CD4-positive, alpha-beta T cell treated with Interleukin-6 for 4 hours (primary cell): ENCODE results near the gene MCTP1.

Experiments used
- DNase-seq: peaks from one replicate; pipeline ENCODE4 v3.0.0-alpha.2; 2020; ENCODE audit warnings: mixed read lengths

The MCTP1 gene

DNA sequence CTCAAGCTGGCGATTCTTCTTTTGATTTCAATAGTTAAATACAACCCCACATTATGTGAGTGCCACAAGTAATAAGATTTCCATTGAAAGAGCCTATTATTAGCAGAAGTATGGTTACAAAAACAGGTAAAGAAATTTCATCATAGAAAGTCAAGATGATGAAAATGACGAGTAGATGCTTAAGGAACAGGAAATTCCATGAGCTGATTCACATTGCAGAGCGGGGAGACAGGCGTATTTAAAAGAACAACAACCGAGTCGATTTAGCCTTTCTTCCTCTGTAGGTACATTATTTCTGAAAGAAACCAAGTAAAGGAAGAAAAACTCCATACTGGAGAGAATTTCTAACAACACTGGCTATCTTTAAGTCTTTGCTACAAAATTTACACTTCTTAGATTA is 356.0 kb downstream of the MCTP1 start:
- no peak for DNase-seq

DNA sequence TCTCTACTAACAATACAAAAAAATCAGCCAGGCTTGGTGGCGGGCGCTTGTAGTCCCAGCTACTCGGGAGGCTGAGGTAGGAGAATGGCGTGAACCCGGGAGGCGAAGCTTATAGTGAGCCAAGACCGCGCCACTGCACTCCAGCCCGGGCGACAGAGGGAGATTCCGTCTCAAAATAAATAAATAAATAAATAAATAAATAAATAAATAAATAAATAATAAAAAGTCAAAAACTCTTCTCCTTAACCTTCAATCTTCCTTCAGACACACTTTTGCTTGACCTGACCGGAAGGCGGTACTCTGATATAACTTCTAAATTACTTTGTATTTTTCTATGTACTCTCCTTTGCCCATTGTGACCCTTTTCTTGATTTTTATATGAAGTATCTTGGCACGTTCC is 364.3 kb downstream of the MCTP1 start:
- no peak for DNase-seq

DNA sequence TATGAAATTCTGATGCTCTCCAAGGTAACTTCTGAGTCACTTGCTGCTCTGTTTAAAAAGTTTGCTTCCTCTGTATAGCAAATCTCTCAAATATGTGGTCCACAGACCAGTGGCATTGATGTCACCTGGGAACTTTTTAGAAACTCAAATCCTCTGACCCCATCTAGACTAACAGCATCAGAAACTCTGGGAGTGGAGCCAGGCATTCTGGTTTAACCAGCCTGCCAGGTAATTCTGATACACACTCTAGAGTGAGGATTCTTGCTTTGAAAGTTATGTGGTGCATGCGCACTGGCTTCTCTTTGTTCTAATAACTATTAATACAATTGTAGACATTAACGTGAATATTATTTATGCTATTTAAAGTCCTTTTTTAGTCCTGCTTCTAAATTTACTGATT is 368.3 kb downstream of the MCTP1 start:
- no peak for DNase-seq

DNA sequence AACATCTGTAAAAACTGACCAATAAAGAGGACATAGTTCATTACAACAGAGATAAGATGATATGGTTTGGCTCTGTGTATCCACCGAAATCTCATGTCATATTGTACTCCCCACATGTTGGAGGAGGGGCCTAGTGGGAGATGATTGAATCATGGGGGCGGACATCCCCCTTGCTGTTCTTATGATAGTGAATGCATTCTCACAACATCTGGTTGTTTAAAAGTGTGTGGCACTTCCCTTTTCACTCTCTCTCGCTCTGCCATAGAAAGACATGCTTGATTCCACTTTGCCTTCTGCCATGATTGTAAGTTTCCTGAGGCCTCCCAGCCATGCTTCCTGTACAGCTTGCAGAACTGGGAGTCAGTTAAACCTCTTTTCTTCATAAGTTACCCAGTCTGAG is 373.6 kb downstream of the MCTP1 start:
- DNase-seq: no peak

DNA sequence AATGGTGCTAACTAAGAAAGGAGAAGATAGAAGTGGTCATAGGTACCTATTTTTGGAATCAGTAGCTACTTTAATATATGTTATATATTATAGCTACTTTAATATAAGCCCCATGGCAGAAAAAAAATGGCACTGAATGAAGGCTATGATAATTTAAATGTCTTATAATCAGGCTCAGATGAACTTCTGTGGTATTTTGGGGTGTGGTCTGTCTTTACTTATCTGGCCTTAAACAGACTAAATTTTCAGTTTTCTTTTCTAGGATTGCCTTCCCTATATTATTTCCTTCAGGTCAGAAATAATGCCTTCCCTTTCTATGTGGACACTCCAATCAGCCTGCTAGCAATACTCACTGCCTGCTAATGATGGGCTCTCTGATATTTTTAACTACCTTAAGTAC is 374.2 kb downstream of the MCTP1 start:
- DNase-seq: no peak

DNA sequence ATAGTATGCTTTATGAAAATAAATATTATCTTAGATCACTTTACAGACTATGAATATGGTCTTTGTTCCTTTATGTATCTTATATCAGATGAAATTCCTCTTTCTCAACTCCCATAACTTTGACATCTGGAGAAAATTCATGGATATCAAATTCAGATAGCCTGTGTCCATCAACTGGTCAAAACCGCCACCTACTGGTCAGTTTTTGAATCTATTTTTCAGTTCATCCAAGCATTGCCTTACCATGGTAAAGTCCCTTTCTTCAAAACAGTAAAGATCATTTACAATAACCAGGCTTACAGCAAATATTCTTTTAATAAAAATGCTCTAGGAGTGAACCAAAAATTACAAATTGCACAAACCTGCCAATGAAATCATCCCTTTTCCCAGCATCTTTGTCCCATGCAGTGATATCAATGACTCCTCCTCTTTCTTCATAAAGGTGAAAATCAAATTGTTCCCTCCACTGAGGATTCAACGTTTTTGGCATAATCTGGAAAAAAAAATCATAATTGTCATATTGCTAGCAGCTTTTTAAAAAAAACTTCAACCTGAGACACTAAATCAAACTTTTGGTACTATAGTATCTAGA is 375.9 kb downstream of the MCTP1 start:
- DNase-seq: no peak

DNA sequence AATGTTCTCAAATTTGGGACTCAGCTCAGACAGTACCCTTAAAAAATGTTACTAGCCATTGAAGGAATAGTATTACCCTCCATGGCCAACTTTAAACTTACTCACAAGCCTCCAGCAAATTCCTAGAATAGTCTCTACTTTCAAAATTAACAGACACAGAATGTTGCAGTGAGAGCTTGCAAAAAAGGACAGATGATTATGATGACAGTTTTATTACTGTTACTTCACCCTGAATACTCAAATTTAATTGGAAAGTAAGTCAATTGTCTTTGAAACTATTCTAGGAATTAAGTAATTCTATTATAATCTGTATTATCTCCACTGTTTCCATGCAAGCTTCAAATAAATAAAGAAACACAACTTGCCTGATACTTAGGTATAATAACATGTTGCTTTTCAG is 378.1 kb downstream of the MCTP1 start:
- DNase-seq: no peak

DNA sequence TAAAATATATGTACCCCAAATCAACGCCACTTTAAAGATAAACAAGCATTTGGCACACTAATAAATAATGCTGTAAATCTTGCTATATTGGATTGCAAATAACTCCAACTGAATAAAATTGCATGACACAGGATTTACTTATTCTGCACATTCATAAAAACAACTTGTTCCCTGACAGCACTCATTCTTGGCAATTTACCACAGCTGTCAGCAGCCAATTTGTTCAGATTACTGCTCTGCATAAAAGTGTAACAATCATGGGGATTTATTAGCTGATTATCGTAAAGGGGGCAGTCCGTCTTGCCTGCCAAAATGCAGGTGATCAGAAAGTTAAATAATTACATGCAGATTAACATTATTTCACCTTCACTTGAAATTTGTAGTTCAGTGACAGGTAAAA is 381.2 kb downstream of the MCTP1 start:
- DNase-seq: no peak

DNA sequence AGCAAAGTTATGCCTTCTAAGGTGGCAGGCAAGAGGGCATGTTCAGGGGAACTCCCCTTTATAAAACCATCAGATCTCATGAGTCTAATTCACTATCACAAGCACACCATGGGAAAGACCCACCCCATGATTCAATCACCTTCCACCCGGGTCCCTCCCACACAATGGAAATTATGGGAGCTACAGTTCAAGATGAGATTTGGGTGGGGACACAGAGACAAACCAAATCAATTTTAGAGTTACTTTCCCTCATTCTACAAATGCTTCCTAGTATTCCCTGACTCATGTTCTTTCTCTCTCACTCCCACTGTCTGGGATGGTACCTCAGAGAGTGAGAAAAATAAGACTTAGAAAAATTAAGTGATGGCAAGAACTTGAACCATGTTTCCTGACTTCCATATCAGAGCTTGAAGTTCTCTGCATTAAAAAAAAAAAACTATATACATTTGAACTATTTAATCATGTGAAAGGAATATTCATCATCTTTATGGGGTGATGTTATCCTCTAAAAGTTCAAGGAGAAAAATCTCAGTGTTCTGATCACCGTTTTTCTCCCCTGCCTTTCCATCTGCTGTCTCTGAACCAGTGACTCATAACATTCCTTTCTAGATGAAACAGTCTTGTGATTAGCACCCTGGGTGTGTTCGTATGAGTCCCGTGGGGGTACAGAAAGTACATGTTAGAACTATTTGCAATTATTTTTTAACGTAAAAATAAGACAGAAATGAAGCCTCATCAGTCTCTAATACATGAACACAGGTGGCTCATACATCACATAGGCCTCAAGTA is 383.5 kb downstream of the MCTP1 start:
- DNase-seq: no peak

DNA sequence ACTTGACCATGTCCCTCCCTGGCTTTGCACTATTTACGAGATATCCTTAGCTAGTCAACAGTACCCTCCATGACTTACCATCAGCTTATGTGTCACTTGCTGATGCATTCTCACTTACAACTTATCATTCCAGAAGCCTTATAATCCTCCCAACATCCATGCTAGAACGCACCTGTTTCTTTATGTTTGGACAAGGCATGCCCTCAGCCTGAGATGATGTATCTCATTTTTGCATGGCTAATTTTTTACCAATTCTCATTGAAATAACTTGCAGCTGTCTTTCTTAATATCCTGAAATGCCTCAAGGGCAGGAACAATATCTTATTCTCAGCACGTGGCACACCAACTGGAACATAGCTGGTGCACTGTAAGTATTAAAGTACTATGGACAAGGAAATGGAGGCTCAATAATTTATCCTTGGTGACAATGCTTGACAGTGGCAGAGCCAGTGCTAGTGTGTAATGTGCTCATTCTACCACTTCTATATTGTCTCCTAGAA is 384.8 kb downstream of the MCTP1 start:
- no peak for DNase-seq

DNA sequence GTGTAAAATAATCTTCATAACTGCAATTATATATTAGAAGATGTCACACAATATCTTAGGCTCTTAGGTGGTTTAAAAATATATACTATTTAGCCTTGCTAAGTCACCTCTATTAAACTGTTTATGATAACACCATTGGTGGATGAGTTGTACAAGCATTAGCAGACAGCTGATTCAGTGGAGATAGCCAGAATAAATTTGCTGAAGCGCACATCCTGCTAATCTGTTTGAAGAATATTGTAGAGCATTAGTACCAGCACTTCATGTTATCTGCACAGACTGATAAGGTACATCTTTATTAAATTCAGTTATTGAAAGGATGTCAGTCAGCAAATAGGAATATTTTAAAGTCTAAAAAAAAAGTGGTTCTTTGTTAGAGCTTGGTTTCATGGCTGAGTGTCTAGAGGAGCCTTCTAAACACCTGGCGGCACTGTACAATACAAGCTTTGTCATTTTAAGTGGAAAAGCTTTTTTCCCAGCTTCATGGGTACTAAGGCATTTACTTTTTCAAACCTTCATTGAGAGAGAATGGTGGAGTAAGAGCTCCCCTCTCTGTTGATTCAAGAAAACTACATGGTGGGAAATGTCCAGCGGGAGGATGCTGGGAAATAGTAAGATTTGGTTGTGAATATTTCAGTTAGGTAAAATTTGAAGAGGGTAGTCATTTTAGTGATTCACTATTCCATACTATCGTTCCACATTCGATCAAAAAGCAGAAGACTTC is 391.3 kb downstream of the MCTP1 start:
- no peak for DNase-seq

DNA sequence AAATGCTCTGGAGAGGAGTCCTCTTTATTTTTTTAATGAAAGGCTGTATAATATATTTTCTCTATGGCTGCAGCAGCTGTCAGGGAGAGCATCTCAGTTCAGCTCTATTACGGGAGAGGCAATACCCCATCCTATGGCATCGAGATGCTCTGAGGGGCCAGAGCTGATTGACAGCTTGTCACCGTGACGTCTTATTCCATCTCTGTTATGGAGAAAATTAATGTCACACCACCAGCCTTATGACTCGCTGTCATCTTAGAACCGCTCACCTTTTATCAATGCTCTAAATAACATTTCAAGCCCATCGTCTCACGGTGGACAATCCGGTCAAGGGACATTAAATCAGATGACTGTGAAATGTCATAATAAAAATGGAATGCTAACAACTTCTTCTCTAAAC is 392.9 kb downstream of the MCTP1 start:
- DNase-seq: no peak

DNA sequence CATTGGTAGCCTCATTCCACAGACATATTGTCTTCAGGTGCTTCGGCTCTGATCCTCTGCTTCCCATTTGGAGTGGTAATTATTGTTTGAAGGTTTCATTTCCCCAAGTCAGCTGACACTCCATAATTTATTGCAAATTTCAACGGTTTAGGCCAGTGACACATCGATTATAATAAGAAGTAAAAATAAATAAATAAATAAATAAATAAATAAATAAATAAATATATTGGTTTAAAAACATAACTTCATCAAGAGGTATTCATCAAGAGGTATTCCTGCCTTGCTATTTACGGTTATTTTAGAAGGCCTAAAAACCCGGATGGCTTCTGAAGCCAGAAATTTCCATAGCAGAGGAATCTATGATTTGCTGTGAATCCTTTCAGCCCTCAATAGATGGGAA is 393.3 kb downstream of the MCTP1 start:
- no peak for DNase-seq

DNA sequence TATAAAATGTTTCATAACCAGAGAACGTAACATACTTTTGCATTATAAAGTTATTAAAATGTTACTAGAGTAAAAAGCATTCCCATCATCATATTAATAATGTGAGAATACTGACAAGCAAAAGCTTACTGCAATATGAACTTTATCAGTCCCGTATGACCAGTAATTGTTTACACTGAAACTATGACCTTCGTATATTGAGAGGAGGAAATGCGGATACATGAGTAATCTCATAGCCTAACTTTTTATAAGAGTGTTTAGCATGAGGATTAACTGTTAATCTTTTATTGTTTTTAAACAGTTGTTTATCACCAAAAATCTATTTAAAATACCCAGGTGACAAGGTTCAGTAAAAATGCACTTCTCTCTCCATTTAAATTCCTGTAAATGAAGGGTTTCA is 394.0 kb downstream of the MCTP1 start:
- no peak for DNase-seq

DNA sequence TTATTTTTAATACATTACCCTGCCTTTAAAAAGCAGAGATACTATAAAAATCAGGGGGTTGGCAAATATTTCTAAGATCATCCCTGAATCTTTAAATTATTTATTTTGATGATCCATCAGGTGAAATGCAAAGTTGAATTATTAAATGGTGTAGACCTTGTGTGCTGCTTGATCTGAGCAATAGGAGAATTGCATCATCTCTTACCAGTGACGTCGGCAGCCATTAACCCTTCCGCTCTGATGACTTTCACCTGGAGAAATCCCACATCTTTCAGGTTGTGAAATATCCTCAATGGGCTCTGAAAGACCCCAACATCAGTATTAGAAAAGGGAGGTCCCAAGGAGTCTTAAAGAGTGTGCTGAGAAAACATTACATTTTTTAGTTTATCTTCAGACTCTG is 396.2 kb downstream of the MCTP1 start:
- DNase-seq: no peak

DNA sequence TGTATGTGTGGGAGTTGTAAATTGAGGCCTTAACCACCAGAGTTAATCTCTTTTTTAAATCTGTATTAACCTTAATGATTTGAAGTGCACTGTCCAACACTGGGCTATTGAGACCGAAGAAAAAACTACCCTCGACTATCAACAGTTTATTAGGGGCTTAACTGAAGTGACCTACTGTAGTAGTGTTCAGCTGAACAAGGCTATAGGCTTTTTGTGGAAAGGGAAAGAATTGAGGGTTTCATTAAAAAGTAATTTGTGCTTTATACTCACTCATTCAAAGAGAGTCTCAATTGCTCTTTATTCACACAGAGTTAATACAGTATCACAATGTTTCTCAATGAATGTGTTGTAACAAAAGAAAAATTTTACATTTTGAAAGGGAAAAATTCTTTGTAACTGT is 399.0 kb downstream of the MCTP1 start:
- DNase-seq: no peak

DNA sequence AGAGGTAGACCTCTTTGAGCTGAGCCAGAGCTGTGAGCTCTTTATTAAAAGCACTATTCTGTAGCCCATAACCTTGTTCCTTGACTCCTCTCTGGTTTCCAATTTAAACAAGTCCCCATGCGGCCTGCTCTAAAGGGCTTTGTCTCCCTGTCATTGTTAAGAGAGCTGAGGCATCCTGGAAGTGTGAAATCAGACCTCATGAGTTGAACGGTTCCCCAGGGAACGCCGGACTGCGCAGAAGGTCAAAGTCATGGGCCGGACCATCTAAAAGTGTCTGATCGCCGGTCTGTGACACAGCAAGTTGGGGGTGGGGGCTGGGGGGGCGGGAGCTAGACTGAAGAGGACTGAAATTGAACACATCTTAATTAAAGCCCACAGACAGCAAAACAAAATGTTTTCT is 400.6 kb downstream of the MCTP1 start:
- no peak for DNase-seq

DNA sequence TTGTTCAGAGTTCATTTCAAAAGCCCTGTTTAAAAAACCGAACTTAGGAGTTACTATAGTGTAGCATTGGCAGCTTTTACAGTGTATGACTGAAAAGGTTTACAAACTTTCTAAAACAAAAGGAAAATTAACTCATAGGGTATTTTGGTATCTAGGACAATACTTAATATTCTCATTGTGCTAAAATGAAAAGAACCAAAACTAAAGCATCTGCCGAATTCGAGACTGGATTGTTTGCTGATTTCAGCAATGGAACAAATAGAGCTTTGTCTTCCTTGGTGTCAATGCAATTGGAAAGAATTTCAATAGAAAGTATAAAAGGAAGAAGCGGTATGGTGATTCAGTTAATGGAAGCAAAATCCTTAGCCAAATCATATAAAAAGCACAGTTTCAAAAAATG is 412.4 kb downstream of the MCTP1 start:
- no peak for DNase-seq

DNA sequence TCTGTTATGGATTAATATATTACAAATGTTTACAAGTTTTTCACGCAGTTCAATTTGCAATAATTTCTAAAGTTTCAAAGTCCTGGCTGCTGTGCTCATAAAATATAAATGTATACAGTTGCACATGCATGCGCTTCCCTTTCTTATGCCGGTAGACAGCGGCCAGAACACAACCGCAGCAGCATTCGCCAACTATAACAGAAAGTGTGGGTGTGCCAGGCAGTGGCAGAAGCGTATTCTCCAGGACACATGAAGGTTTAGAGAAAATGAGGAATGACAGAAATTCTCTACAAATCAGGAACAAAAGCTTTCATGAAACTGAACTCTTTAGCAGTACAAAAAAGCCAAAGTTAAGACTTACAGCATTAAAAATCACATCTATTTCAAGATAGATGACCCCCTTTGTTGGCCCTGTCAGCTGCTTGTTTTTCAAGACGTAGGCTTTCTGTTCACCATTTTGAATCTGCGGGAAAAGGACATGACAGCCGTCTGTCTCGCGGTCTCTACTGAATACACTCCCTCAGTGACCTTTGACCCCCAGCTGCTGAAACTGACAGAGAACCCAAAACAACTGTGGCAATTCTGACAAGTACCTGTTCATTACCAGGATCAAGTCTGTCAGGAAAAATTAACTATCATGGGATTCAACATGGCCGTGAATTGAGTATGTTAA is 414.2 kb downstream of the MCTP1 start:
- DNase-seq: no peak

DNA sequence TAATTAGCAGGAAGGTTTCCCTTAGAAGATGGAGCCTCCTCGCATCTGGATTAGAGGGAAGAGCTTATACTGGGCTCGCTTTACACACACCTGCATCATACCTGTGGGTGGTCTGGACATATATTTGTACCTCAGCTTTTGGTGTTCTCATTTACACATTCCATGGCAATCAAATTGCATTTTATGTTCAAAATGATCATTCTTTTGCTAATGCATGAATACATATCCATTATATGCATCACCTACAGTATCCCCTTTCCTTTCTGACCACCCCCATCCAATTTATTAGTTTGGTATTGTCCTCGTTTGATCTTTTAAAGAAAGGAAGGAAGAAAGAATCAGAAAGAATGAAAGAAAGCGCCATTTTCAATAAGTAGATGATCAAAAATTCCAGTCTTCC is 415.0 kb downstream of the MCTP1 start:
- DNase-seq: no peak

DNA sequence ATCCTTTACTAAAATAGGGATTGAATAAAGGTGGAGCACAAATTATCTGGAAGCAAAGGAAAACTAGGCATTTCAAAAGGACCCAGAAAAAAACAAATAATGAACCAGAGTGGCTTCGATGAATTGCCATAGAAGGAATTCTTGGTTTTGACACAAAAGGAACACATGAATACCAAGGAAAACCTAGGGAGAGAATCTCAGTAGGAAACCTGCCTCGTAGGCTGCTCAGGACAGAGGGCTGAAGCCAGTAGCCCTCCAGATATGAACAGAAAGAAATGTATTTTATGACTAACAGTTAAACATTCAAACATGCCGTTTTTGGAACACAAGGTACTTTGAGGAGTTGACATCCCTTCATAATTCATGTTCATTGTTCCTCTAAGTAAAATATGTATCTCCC is 420.9 kb downstream of the MCTP1 start:
- DNase-seq: no peak

DNA sequence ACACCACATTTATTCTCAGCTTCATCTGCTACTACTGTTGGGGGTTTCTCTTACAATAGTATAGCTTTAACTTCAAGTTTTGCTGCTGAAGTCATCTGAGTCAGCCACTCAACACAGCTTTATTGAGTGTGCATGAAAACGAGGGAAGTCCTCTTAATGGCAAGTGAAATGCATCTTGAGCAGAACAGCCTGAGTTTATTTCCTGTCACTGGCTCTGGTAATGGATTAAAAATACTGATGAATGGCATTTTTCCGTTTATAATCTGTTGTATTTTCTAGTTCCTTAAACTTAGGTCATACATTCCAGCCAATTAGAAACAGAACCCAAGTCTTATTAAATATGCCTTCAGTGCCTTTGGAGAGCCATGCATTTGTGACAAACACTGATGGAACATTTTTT is 427.8 kb downstream of the MCTP1 start:
- DNase-seq: no peak

DNA sequence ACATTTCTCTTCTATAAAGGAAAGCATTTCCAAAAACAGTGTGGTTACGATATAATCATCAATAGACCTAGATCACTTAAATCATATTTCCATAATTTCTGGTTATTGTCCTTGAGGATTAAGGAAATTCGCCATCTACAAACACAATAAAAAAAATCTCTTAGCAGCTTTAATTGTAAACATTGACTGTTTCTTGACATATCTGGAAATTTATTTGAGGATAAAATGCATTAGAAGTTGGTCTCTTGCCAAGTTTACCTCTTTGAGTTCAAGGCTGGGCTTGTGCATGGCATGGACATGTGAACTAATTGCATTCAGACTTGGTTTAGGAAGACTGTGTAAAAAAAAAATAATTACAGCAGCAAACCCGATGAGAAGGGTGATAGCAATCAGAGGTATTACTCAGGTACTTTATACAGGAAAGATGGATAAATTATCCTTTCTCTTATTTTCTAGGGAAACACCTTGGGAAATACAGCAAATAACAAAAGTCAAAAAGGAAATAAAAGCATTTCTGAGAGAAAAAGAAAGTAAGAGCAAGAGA is 428.6 kb downstream of the MCTP1 start:
- DNase-seq: no peak
